K562 (cell line): ENCODE results near the gene DOCK6. TPM values are rescaled to one million over a fixed set of nuclear protein-coding genes. Genes with fewer than 3 reads are reported as not detected.

Experiments used
- ADNP ChIP-seq: fragments of 200-800 bp; sonication (Bioruptor generic); IDR thresholded peaks from 2 replicates; pipeline ENCODE4 v1.6.1; 2016; ENCODE audit warnings: missing genetic modification characterization, missing compliant biosample characterization
- CBX8 ChIP-seq: fragments of 200-600 bp; sonication (generic); IDR thresholded peaks from 2 replicates; pipeline ENCODE4 v1.6.1; 2012; ENCODE audit warnings: borderline replicate concordance, mixed run types, low read depth, mild to moderate bottlenecking, moderate library complexity, mixed read lengths, low read length, control low read depth, inconsistent platforms; ENCODE audit not compliant: poor library complexity, severe bottlenecking; ENCODE audit errors: extremely low read depth
- CHAMP1 ChIP-seq: fragments of 450-650 bp; IDR thresholded peaks from 2 replicates; pipeline ENCODE4 v1.6.1; 2016; ENCODE audit warnings: mild to moderate bottlenecking
- EP400 ChIP-seq: fragments of 450-650 bp; IDR thresholded peaks from 2 replicates; pipeline ENCODE4 v1.6.1; 2017; ENCODE audit warnings: antibody characterized with exemption, mild to moderate bottlenecking, moderate library complexity
- ERF ChIP-seq: fragments of 450-650 bp; formaldehyde crosslinking; IDR thresholded peaks from 2 replicates; pipeline ENCODE4 v1.4.0; 2020; ENCODE audit warnings: mild to moderate bottlenecking, mixed read lengths
- GABPB1 ChIP-seq: sonication (generic); formaldehyde crosslinking; IDR thresholded peaks from 2 replicates; pipeline ENCODE4 v1.8.0; 2022; ENCODE audit warnings: mild to moderate bottlenecking, missing genetic modification reagents
- GATAD2A ChIP-seq: fragments of 450-650 bp; IDR thresholded peaks from 2 replicates; pipeline ENCODE4 v1.6.1; 2017
- GATAD2B ChIP-seq: fragments of 450-650 bp; IDR thresholded peaks from 2 replicates; pipeline ENCODE4 v1.6.1; 2017; ENCODE audit warnings: mild to moderate bottlenecking, borderline replicate concordance
- HDAC2 ChIP-seq: fragments of 450-650 bp; IDR thresholded peaks from 2 replicates; pipeline ENCODE4 v1.6.1; 2016; ENCODE audit warnings: mild to moderate bottlenecking
- HDAC6 ChIP-seq: IDR thresholded peaks from 2 replicates; pipeline ENCODE4 v1.6.1; 2012; ENCODE audit warnings: low read depth, mild to moderate bottlenecking, control low read depth, inconsistent platforms, low read length, moderate library complexity
- HMG20A ChIP-seq: fragments of 450-650 bp; formaldehyde crosslinking; conservative IDR thresholded peaks from 2 replicates; pipeline ENCODE4 v1.4.0; 2020; ENCODE audit warnings: mild to moderate bottlenecking, mixed read lengths
- KLF13 ChIP-seq: fragments of 450-650 bp; IDR thresholded peaks from 2 replicates; pipeline ENCODE4 v1.6.1; 2016; ENCODE audit warnings: missing genetic modification characterization, low read depth, mild to moderate bottlenecking, missing compliant biosample characterization, moderate library complexity, borderline replicate concordance
- MECOM ChIP-seq: fragments of 250-450 bp; sonication (Bioruptor Pico); IDR thresholded peaks from 2 replicates; pipeline ENCODE4 v1.8.0; 2022; ENCODE audit warnings: inconsistent platforms
- NBN ChIP-seq: fragments of 450-650 bp; IDR thresholded peaks from 2 replicates; pipeline ENCODE4 v1.6.1; 2016; ENCODE audit warnings: low read depth, mild to moderate bottlenecking
- NR2C1 ChIP-seq, 2 experiments: fragments of 450-650 bp; IDR thresholded peaks; 2 replicates each; pipeline ENCODE4 v1.6.1; 2017; ENCODE audit warnings: mild to moderate bottlenecking in 2 of 2, antibody characterized with exemption in 1 of 2, inconsistent platforms in 1 of 2, missing compliant biosample characterization in 1 of 2, missing genetic modification characterization in 1 of 2
- NRF1 ChIP-seq, 2 experiments: fragments of 450-650 bp; IDR thresholded peaks in 1 of 2; conservative IDR thresholded peaks in 1 of 2; 2 replicates each; pipeline ENCODE4 v1.6.1; 2014; ENCODE audit warnings: mild to moderate bottlenecking in 2 of 2
- SAFB2 ChIP-seq: fragments of 200-400 bp; formaldehyde crosslinking; IDR thresholded peaks from 2 replicates; pipeline ENCODE4 v1.6.1; 2018; ENCODE audit warnings: borderline replicate concordance, low read length, low read depth, moderate library complexity; ENCODE audit not compliant: severe bottlenecking
- SNIP1 ChIP-seq: fragments of 450-650 bp; IDR thresholded peaks from 2 replicates; pipeline ENCODE4 v1.7.1; 2017; ENCODE audit warnings: low read depth, mild to moderate bottlenecking
- SRSF1 ChIP-seq: fragments of 200-400 bp; formaldehyde crosslinking; IDR thresholded peaks from 2 replicates; pipeline ENCODE4 v1.6.1; 2017; ENCODE audit warnings: mild to moderate bottlenecking, low read depth, low read length, moderate library complexity
- TRIM24 ChIP-seq, 2 experiments: fragments of 450-650 bp; IDR thresholded peaks; 2 replicates each; pipeline ENCODE4 v1.6.1; 2016
- ZBTB2 ChIP-seq: fragments of 450-650 bp; IDR thresholded peaks from 2 replicates; pipeline ENCODE4 v1.6.1; 2016; ENCODE audit warnings: antibody characterized with exemption
- ZKSCAN3 ChIP-seq: fragments of 250-450 bp; sonication (Bioruptor Pico); IDR thresholded peaks from 2 replicates; pipeline ENCODE4 v1.4.0; 2020
- ZNF3 ChIP-seq: fragments of 250-450 bp; sonication (Bioruptor Pico); IDR thresholded peaks from 2 replicates; pipeline ENCODE4 v1.5.0; 2021; ENCODE audit warnings: mild to moderate bottlenecking, moderate library complexity
- ZNF408 ChIP-seq: fragments of 250-450 bp; sonication (Bioruptor Pico); IDR thresholded peaks from 2 replicates; pipeline ENCODE4 v1.4.0; 2020; ENCODE audit warnings: low read depth, mild to moderate bottlenecking, moderate library complexity
- polyA plus RNA-seq, 8 experiments: library from polyadenylated mRNA; depleted of rRNA in 4 of 8; stranded (reverse) in 5 of 8; unstranded in 3 of 8; fragments of >200 nt; fragmentation: Nextera tagmentation in 2 of 8; fragmentation: Illumina TruSeq in 1 of 8; extraction: Ambion mirVana in 2 of 8; extraction: Trizol in 1 of 8; gene quantifications; 2 replicates each; pipeline versions ENCODE4 v1.2.1 to v1.2.3, GENCODE V29; 2011 to 2014; ENCODE audit warnings: inconsistent platforms in 1 of 8, missing spikeins in 1 of 8
- total RNA-seq, 7 experiments: library from RNA; depleted of rRNA in 6 of 7; stranded (reverse); fragments of >200 nt in 6 of 7; fragmentation: Illumina TruSeq in 2 of 7; extraction: Trizol in 2 of 7; gene quantifications; 2 replicates each; pipeline versions ENCODE4 v1.2.1 to v1.2.3, GENCODE V29; 2011 to 2021; ENCODE audit warnings: low replicate concordance in 1 of 7

The DOCK6 gene
- total and polyA plus RNA-seq, 9 of the 15 experiments (the other 6 are each of a cell fraction or from before 2014, with no cell fraction given), result 0.35 to 19.3 (median 3.8) TPM

- peak; percentile 14 for TF ChIP-seq GABPB1 (CRISPR knock-in tag)
- no peak for TF ChIP-seq ZNF408
- 0 out of 4 replicates have a peak, but pooled peaks of 1 of the 2 experiments have one; percentile 8 for TF ChIP-seq TRIM24 (IDR thresholded peaks at IDR 0.05)
- peak; percentile 97 for TF ChIP-seq HDAC2
- no peak for TF ChIP-seq HDAC6
- peak; percentile 25 to 43; a peak in 3 of 4 replicates for TF ChIP-seq NRF1 (conservative IDR thresholded peaks at IDR 0.05 in 1 of 2, IDR thresholded peaks at IDR 0.05 in 1 of 2)
- TF ChIP-seq MECOM (CRISPR knock-in tag), result no peak
- 0 out of 2 replicates have a peak, but pooled peaks have one; percentile 65 for TF ChIP-seq GATAD2B
- TF ChIP-seq SRSF1, result no peak
- no peak for TF ChIP-seq ERF (CRISPR knock-in tag)
- TF ChIP-seq SNIP1, result no peak
- no peak for TF ChIP-seq ZBTB2
- TF ChIP-seq NBN, result no peak
- TF ChIP-seq GATAD2A, result no peak
- peak; percentile 98 for TF ChIP-seq ADNP
- no peak for TF ChIP-seq CHAMP1
- peak; percentile 28; the same call in 1 of the 2 replicates for TF ChIP-seq EP400
- TF ChIP-seq NR2C1 (IDR thresholded peaks at IDR 0.05), result no peak
- TF ChIP-seq NR2C1 (tag; IDR thresholded peaks at IDR 0.05), result no peak
- no peak for TF ChIP-seq KLF13 (tag)
- no peak for TF ChIP-seq CBX8
- TF ChIP-seq ZNF3 (CRISPR knock-in tag), result no peak
- TF ChIP-seq SAFB2, result no peak
- TF ChIP-seq HMG20A (CRISPR knock-in tag), result no peak
- no peak for TF ChIP-seq ZKSCAN3 (CRISPR knock-in tag)
Measured at GRCh38 chr19:11197291-11198174, 64.8 kb downstream of the DOCK6 start, which contains the start of gene KANK2 (continued).
